ENCODE results near the gene TSC2.

GRCh38 chr16:2038382-2039231 lies 9.2 kb upstream of the TSC2 start:
- no peak for TF ChIP-seq CTCF (IDR thresholded peaks at IDR 0.05)
- no peak for TF ChIP-seq POLR2A (IDR thresholded peaks at IDR 0.05)
